Nephron (organoid): Measurements from ENCODE around the gene OSBPL5.

Experiments used
- H3K27ac Mint-ChIP-seq, 3 experiments: 2 replicates each; pipeline ENCODE4 v1.8.0; 2020; ENCODE audit warnings: mixed read lengths in 3 of 3, mild to moderate bottlenecking in 2 of 3, moderate library complexity in 1 of 3
- H3K27me3 Mint-ChIP-seq: 2 replicates; pipeline ENCODE4 v1.8.0; 2021; ENCODE audit warnings: low read depth, mild to moderate bottlenecking, moderate library complexity, mixed read lengths
- H3K36me3 Mint-ChIP-seq: 2 replicates; pipeline ENCODE4 v1.8.0; 2020; ENCODE audit warnings: low read depth, mixed read lengths
- H3K4me1 Mint-ChIP-seq: 2 replicates; pipeline ENCODE4 v1.8.0; 2020; ENCODE audit warnings: mixed read lengths
- H3K4me3 Mint-ChIP-seq, 3 experiments: 2 replicates each; pipeline ENCODE4 v1.8.0; 2020; ENCODE audit warnings: mild to moderate bottlenecking in 3 of 3, mixed read lengths in 3 of 3, moderate library complexity in 2 of 3
- H3K9me3 Mint-ChIP-seq: 2 replicates; pipeline ENCODE4 v1.8.0; 2020; ENCODE audit warnings: mixed read lengths
- CTCF ChIP-seq, 3 experiments: fragments of 200-600 bp; sonication (generic); IDR thresholded peaks; one replicate each; pipeline ENCODE4 v1.5.0; 2021; ENCODE audit warnings: antibody characterized with exemption in 3 of 3; ENCODE audit not compliant: unreplicated experiment in 3 of 3

The OSBPL5 gene

GRCh38 chr11:3133261-3134217, 31.6 kb downstream of the OSBPL5 start:
- Mint-ChIP-seq H3K36me3 (no peaks in the 10 kb centered on the region), H3K4me1 (peaks cover under 1% of the 10 kb centered on the region), H3K4me3 (no peak overlapping the region), H3K9me3 (no peaks in the 10 kb centered on the region), H3K27me3 (peaks cover 4% of the 10 kb centered on the region), H3K27ac (no peak overlapping the region)
- TF ChIP-seq CTCF (IDR thresholded peaks at IDR 0.05; ENCODE audit: unreplicated experiment in 3 of 3) = no peak

- H3K4me1 Mint-ChIP-seq = no peaks in the 10 kb centered on the region
- TF ChIP-seq CTCF (IDR thresholded peaks at IDR 0.05; ENCODE audit: unreplicated experiment in 3 of 3) = no peak
- H3K4me3 Mint-ChIP-seq = no peak overlapping the region
- no peak overlapping the region for H3K27ac Mint-ChIP-seq
- H3K9me3 Mint-ChIP-seq = no peaks in the 10 kb centered on the region
- no peaks in the 10 kb centered on the region for H3K36me3 Mint-ChIP-seq
- peaks cover 4% of the 10 kb centered on the region for H3K27me3 Mint-ChIP-seq
Observed at GRCh38 chr11:3132831-3133260, 32.3 kb downstream of the OSBPL5 start.

GRCh38 chr11:3132271-3132781, 32.8 kb downstream of the OSBPL5 start:
- Mint-ChIP-seq H3K36me3 (no peaks in the 10 kb centered on the region), H3K27ac (no peak overlapping the region), H3K27me3 (peaks cover 4% of the 10 kb centered on the region), H3K9me3 (no peaks in the 10 kb centered on the region), H3K4me1 (no peaks in the 10 kb centered on the region), H3K4me3 (no peak overlapping the region)
- TF ChIP-seq CTCF (IDR thresholded peaks at IDR 0.05; ENCODE audit: unreplicated experiment in 3 of 3) = no peak

GRCh38 chr11:3131330-3131941, 33.7 kb downstream of the OSBPL5 start:
- Mint-ChIP-seq H3K36me3 (no peaks in the 10 kb centered on the region), H3K27me3 (peaks cover 4% of the 10 kb centered on the region), H3K4me1 (no peaks in the 10 kb centered on the region), H3K27ac (no peak overlapping the region), H3K4me3 (no peak overlapping the region), H3K9me3 (no peaks in the 10 kb centered on the region)
- no peak for TF ChIP-seq CTCF (IDR thresholded peaks at IDR 0.05; ENCODE audit: unreplicated experiment in 3 of 3)

- H3K36me3 Mint-ChIP-seq = no peaks in the 10 kb centered on the region
- no peak overlapping the region for H3K4me3 Mint-ChIP-seq
- H3K9me3 Mint-ChIP-seq = no peaks in the 10 kb centered on the region
- H3K27ac Mint-ChIP-seq = no peak overlapping the region
- peaks cover 4% of the 10 kb centered on the region for H3K27me3 Mint-ChIP-seq
- no peak for TF ChIP-seq CTCF (IDR thresholded peaks at IDR 0.05; ENCODE audit: unreplicated experiment in 3 of 3)
- H3K4me1 Mint-ChIP-seq = no peaks in the 10 kb centered on the region
Observed at GRCh38 chr11:3130269-3131071, 34.6 kb downstream of the OSBPL5 start.
